C1 segment of cervical spinal cord (tissue), 14 donors: ENCODE data around the gene INTS14.
"Not testable (repeated sequence)": the region's sequence is repeated elsewhere in the genome, so short reads cannot be mapped to it uniquely, and the experiment has no call there.

Experiments used
- DNase-seq, 14 donors: peaks; one replicate each; lab custom pipeline; 2025; lab: John Stamatoyannopoulos, UW

Gene INTS14

DNA sequence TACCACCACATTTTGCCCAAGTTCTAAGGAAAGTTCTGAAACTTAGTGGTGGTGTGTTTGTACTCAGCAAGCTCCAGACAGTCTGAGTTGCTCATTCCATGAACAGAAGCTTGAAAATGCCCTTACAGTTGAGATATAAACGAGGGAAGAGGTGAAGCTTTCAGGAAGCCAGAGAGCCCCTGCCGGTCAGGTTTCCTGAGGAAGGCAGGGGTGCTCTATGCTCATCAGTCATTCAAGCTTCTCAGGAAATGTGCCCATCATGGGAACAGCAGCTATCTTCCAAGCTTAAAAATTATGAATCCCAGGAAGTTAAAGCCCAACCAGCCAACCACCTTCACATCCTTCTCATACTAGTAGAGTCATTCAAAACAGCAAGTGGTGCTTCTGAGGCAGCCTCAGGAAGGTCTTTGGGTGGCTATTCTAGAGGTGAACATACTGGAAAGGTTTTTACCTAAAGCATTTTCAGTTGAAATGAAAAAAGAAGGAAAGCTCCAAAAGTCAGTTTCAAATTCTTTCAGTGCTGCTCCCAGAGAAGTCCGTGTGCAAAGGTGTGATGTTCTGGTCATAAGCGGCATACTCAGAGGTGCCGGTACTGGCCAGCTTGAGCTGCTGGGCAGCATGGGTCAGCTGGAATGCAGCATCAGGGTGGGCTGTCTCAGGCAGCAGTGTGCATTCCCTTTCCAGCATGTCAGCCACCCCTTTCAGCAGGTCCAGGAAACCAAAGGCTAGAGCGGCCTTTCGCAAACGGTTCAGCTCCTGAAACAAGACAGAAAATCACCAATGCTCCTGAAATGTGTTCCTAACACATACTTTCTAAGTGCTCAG lies 31.8 kb downstream of the INTS14 start:
- DNase-seq, result no peak

DNA sequence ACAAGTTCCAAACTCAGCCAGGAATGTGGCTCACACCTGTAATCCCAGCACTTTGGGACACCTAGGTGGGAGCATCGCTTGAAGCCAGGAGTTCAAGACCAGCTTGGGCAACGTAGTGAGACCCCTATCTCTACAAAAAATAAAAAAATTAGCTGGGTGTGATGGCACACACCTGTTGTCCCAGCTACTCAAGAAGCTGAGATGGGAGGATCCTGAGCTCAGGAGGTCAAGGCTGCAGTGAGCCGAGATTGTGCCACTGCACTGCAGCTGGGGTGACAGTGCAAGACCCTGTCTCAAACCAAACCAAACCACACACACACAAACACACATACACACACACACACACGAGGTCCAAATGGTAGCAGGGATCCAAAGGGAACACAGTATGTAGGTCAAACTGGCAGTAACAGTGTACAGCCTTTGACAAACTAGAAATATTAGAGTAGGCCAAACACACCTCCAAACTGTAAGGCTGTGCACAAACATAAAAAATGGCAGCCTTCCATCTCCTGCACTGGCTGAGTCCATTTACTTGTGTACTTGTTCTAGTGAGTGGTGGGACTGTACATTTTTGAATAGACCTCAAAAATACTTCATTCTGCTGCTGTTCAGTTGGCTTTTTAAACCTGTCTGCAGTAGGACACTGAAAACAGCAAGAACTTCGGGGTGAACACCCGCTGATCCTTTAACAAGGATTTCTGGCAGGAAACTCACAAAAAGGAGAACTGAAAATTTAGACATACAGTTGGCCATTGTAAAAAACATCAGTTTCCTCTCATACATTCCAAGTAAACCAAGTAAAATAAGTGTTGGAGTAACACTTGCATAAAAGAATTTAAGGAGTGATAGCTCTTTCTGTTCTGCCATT lies 33.6 kb downstream of the INTS14 start:
- DNase-seq, result no peak

DNA sequence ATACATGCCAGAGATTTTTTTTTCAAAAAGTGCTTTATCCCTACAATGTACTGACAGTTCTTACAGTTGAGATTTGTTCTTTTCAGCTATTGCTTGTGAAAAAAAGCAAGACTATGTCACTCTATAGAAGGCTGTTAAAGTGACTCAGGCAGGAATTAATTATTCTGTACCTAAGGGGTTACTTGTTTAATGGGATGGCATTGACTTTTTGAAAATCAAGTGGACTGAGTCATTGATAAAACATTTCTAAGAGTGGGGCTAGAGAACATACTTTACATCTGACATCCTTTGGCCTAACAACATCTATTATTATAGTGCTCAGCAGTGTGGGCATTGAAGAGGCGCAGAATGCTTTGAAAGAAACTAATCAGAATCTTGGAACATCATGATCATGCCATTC lies 34.3 kb downstream of the INTS14 start:
- no peak for DNase-seq

DNA sequence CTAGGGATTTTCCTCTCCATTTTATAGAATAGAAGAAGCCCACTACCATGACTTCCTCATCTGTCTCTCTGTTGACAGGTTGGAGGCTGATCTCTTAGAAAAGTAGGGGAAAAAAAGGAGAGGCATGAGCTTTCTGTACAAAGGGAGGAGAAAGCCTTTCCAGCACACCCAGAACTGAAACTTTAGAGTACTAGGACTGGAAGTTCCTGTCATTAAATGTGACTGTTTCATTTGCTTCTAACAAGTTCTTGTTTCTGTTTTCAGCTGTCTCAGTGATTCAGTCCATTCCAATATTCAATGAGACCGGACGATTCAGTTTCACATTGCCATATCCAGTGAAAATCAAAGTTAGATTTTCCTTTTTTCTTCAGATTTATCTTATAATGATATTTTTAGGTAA lies 39.0 kb downstream of the INTS14 start:
- no peak for DNase-seq

DNA sequence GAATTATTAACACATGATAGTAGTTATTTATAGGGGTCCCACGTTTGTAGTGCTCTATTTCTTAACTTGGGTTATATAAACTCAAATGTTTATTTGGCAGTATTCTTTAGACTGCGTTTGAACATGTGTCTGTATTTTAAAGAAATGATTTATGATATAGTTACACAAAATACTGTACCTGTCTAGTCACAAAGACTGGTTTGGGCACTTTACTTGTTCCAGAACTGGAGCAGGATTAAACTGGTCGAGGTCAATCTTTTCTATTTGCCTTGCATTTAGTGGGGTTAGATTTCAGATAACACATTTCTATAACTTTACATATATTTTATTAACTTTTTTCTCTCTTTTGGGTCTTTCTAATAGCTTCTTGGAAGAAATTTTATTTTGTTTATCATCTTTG lies 41.2 kb downstream of the INTS14 start:
- no peak for DNase-seq

DNA sequence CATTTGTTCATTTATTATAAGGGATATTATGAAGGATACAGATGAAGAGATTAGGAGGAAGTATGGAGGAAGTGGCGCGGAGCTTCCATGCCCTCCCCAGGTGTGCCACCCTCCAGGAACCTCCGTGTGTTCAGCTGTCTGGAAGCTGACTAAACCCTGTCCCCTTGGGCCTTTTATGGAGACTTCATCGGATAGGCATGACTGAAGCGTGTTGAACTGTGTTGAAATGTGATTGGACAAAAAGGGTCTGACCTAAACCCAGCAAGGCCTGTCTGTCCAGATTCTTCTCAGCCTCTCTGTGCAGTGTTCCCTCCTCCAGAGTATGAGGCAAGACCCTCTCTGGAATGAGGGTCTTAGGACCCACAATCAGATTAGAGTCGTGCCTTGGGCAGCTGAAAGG lies 49.0 kb downstream of the INTS14 start:
- DNase-seq, result no peak

DNA sequence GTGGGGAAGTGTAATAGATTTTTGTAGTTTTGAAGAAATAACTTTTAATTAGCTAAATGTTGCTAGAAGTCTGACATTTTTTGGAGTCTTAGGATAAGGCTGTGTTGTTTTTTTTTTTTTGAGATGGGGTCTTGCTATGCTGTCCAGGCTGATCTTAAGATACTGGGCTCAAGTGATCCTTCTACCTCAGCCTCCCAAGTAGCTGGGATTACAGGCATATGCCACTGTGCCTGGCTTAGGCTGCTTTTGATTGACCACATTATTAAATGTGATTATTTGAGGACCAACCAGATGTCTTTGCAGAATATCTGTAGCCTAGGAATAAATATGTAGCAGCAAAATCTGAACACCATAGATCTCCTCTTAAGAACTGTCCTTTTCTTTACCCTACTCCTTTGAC lies 51.0 kb downstream of the INTS14 start:
- no peak for DNase-seq

DNA sequence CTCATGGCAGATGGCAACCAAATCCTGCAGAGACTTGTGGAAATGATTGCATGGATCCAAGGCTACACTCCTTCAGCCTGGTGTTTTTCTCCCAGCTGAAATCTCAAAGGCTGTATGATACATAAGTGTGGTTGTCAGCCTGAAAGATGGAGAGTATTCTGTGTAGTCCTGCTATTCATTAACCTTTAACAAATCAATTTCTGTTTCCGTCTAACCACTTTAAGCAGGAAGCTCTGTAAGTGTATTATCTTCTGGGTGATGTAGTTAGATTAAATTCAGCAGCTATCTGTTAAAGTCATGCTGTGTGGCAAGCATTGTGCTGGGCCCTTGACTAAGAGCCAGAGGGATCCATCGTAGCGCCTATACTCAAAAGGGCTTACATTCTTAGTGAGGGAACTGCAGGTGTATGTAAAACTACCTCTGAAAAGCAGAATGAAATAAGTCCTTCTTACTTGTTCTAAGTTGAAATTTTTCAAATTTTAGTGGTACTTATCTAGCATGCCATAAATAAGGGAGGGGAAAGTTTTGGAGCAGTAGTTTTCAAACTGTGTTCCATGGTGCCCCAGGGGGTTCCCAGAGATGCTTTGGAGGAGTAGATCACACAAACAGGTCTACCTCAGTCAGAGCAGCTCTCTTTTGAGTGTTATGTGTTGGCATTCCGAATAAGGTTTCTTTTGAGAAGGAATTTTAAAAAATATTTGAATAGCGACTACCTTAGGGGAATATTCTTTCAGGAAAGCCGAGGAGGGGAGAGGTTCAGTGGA lies 51.8 kb downstream of the INTS14 start:
- no peak for DNase-seq

DNA sequence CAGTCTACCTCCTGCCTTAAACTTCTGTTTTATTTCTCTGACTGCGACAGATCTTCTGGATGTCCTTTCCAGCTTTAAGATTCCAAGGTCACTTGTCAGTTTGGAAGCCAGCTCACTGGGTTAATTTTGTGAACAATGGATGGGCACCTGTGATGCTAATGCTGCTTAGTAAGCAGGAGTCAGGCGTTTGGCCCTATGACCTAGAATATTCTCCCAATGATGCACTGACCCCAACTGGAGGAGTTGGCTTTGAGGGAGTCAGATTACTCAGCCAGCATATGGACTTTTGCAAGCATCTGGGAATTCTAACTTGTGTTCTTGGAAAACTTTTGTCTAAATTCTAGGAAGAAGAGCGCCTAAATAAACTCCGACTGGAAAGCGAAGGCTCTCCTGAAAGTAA lies 52.6 kb downstream of the INTS14 start:
- DNase-seq, result no peak

DNA sequence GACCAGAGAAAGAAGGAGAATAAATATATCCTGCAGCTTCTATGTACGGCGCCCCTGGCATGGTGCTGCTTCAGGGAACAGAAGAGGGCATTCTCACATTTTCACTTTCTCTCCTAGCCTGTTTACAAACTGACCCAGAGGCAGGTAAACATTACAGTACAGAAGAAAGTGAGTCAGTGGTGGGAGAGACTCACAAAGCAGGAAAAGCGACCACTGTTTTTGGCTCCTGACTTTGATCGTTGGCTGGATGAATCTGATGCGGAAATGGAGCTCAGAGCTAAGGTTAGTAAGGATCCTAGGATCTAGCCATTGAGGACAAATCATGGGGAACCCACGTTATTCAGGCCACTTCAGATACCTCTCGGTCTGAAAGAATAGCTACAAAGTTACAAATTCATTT lies 54.3 kb downstream of the INTS14 start:
- no peak for DNase-seq

DNA sequence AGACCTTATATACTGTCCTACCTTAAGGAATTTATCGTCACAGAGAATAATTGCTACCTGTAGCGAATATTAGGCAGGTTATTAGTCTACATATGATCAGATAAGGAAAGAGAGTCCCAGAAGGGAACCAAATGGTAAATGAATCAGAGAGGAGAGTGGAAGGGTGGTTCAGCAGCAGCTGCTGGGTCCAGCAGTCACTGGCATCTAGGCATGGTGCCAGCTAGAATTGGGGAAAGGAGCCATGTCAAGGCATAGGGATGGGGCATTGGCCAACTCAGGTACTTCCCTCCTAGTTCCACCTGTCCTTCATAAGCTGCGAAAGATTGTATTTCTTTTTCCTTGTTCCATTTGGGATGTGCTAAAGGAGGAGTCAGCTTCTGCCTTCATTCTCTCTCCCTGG lies 57.2 kb downstream of the INTS14 start:
- DNase-seq, result no peak

DNA sequence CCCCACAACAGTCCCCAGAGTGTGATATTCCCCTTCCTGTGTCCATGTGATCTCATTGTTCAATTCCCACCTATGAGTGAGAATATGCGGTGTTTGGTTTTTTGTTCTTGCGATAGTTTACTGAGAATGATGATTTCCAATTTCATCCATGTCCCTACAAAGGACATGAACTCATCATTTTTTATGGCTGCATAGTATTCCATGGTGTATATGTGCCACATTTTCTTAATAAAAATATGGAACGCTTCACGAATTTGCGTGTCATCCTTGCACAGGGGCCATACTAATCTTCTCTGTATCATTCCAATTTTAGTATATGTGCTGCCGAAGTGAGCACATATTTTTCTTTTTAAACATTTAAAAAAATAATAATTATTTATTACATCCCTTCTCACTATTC lies 58.1 kb downstream of the INTS14 start:
- not testable (repeated sequence) for DNase-seq

DNA sequence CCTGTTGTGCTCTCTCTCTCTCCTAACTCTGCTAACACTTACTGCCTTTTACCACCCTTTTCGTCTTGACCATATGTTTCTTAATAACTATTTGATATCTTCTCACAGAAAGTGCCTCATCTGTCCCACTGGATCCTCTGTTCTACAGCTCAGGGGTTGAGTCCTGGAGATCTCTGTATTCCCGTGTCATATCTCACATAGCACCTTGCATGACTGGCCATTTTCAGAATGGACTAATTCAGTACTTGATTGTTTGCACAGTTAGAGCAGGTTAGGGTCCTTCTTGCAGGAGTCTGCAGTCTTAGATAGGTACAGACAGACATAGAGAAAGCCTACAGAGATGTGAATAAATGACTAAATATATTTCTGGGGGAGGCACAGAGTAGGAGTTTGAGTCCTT lies 59.7 kb downstream of the INTS14 start:
- DNase-seq, result no peak

DNA sequence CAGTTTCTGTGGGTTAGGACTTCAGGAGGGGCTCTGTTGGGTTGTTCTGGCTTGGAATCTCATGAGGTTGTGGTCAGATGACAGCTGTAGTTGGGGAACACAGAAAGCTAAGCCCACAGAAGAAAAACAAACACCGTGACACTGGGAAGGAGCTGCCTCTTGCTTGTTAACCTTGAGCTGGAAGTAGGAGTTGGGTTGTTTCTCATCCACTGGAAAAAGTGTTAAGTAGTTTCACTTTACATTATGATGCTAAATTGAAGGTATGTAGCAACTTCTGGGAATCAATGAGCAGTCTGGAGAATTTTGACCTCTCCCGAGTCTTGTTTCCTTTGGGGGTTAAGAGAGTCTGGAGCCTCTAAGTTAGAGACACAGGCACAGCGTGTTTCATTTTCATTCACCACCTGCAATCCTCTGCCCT lies 60.2 kb downstream of the INTS14 start:
- DNase-seq, result no peak

DNA sequence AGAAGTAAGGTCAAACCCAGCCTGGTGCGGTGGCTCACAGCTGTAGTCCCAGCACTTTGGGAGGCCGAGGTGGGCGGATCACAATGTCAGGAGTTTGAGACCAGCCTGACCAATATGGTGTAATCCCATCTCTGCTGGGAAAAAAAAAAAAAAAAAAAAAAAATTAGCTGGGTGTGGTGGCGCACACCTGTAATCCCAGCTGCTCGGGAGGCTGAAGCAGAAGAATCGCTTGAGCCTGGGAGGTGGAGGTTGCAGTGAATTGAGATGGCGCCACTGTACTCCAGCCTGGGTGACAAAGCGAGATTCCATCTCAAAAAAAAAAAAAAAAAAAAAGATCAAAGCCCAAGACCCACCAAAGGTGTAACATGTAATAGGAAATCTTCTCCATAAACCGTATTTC lies 61.6 kb downstream of the INTS14 start:
- not testable (repeated sequence) for DNase-seq

DNA sequence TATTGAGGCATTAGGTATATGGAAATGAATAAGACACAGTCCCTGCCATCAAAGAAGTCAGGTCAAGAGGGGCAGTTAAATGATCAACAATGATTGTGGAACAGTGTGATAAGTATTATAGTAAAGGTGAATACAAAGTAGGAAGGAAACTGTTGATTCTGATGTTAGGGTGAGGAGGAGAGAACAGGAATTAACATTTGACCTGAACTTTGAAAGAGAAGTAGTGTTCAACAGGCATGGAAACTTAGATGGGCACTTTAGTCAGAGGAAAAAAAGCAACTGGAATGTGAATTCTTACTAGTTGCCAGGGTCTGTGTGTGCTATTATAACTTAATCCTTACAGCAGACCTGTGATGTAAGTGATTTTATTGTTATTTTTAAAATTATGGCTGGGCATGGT lies 63.1 kb downstream of the INTS14 start:
- no peak for DNase-seq

DNA sequence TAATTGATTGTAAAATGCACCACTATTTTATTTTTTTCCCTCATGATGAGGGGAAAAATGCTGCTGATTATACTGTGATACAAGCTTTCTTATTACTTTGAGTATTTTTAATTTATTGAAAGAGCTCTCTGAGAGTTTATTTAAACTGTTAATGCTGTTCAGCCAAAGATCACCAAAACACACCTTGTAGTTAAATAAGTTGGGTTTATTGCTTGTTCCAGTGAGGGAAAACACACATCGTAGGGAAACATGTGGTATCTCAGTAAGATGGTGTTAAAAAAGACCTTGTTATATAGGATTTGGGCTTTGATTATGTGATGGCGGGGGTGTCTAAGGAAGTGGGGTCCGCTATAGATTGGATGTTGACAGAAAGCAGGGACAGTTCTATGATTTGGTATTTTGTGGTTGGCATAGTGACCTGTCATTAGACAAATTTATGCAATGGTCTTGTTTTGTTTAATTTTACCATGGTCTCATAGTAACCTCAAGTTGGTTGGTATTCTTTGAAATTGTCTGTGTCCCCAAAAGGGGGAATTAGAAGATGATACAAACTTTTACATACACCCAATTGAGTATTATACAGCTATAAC lies 69.6 kb downstream of the INTS14 start:
- DNase-seq, result no peak

DNA sequence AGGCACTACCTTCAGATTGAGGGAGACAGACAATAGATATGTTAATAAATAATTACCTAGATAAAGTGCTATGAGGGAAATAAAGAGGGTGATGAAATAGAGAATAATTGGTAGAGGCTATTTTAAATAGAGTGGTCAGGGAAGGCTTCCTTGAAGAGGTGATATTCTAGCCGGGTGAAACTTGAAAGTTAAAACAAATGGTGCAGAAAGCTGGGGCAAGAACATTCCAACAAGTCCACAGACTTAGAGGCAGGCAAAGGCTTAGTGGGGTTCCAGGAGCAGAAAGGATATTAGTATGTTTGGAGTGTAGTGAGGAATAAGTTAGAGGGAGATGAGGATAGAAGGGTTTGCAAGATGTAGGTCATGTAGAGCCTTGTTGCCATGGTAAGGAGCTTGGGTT lies 70.6 kb downstream of the INTS14 start:
- no peak for DNase-seq

DNA sequence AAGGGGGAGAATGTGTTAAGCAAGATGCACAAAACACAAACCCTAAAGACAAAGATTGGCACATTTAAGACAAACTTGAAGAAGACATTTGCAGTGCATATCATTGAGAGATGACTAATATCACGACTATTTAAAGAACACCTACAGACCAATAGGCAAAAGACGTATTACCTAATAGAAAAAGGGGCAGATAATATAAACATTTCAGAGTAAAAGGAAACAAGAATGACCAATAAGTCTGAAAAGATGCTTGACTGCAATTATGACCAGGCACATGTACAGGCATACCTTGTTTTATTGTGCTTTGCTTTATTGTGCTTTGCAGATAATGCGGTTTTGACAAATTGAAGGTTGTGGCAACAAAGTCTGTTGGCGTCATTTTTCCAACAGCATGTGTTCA lies 75.7 kb downstream of the INTS14 start:
- DNase-seq, result no peak

DNA sequence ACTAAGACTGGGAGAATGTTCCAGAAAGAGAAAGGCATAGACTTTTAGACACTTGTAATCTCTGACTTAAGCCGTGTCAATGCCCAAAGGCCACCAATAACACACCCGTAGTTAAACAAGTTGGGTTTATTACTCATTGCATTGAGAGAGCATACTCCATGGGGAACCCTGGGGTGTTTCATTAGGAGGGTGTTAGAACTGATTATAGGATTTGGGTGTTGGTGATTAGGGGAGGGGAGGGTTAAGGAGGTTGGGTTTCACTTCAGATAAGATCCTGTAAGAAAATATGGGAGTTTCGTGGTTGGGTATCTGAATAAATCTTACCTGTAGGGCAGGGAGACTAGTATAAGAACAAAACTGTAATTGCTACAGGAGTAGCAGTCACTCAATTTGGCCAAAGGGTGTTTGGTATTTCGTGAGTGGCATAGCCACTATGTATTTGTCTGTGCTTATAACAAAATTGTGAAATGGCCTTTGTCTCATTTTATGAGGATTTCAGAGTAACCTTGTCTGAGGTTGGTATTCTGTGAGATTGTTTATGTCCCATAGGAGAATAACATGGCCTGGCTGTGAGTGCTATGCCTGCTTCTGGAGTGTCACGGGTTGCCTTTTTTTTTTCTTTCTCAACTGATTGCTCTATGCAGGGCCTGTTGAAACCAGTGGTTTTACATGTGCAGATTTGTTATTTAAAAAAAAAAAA lies 77.7 kb downstream of the INTS14 start:
- no peak for DNase-seq

DNA sequence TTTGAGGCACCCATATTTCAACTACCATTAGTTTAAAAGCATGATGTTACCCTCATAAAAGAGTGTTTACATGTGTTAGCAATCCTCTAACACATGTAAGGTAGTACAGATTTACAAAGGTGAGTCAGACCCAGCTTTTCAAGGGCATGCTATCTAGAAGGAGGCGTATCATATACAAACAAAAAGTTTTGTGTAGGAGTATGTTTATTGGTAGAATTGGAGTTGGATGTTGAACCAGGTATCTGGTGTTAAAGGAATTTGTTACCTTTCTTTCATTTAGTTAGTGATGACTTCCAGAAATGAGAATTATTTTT lies 78.2 kb downstream of the INTS14 start:
- no peak for DNase-seq
